Lower leg skin (tissue), 3 donors: ENCODE results near the gene PNLIPRP2.

ENCODE experiments used
- POLR2A ChIP-seq, 2 donors: fragments of 450-650 bp; IDR thresholded peaks; one replicate each; pipeline ENCODE4 v1.6.1; 2016 to 2017; ENCODE audit warnings: antibody characterized with exemption in 2 of 2, mild to moderate bottlenecking in 1 of 2, moderate library complexity in 1 of 2
- TF ChIP-seq, protein P1 (sequence below), 3 donors: fragments of 450-650 bp; IDR thresholded peaks; one replicate each; pipeline ENCODE4 v1.5.1; 2016; ENCODE audit warnings: antibody characterized with exemption in 3 of 3, mild to moderate bottlenecking in 3 of 3, moderate library complexity in 2 of 3

DNA sequence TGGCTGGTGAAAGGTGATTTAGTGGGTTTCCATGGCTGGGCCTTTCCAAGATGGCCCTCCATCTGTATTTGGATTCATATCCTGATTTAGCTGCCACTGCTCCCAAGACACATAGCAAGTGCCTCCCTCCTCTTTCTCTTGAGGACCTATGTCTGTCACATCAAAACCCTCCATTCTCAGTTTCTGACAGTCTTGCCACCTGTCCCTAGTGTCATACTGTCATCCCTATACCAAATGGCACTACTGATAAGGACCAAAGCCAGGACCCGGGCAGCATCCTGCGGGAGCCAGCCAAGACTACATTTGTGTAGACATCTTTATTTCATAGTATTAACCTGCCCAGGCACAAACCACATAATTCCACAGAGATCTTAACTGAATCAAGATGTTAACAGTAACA lies 34.8 kb downstream of the PNLIPRP2 start:
- TF ChIP-seq, protein P1, sequence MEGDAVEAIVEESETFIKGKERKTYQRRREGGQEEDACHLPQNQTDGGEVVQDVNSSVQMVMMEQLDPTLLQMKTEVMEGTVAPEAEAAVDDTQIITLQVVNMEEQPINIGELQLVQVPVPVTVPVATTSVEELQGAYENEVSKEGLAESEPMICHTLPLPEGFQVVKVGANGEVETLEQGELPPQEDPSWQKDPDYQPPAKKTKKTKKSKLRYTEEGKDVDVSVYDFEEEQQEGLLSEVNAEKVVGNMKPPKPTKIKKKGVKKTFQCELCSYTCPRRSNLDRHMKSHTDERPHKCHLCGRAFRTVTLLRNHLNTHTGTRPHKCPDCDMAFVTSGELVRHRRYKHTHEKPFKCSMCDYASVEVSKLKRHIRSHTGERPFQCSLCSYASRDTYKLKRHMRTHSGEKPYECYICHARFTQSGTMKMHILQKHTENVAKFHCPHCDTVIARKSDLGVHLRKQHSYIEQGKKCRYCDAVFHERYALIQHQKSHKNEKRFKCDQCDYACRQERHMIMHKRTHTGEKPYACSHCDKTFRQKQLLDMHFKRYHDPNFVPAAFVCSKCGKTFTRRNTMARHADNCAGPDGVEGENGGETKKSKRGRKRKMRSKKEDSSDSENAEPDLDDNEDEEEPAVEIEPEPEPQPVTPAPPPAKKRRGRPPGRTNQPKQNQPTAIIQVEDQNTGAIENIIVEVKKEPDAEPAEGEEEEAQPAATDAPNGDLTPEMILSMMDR (IDR thresholded peaks at IDR 0.05), result no peak
- TF ChIP-seq POLR2A (IDR thresholded peaks at IDR 0.05), result no peak
